K562 (cell line): Measurements from ENCODE around the gene DYNLT4. TPM values are rescaled to one million over a fixed set of nuclear protein-coding genes. Genes with fewer than 3 reads are reported as not detected.
A peak's percentile ranks its signal among the peaks of the same experiment; 100 is the strongest.

Source experiments
- BRD9 ChIP-seq: fragments of 450-650 bp; IDR thresholded peaks from 2 replicates; pipeline ENCODE4 v1.6.1; 2018; ENCODE audit warnings: low read depth; ENCODE audit not compliant: partially characterized antibody
- DDX20 ChIP-seq: fragments of 450-650 bp; IDR thresholded peaks from 2 replicates; pipeline ENCODE4 v1.6.1; 2016; ENCODE audit warnings: missing genetic modification characterization, low read depth, mild to moderate bottlenecking, missing compliant biosample characterization, moderate library complexity
- ESRRA ChIP-seq: fragments of 450-650 bp; IDR thresholded peaks from 2 replicates; pipeline ENCODE4 v1.6.1; 2014; ENCODE audit warnings: low read depth, mild to moderate bottlenecking, moderate library complexity, borderline replicate concordance
- IRF2 ChIP-seq: sonication (generic); formaldehyde crosslinking; IDR thresholded peaks from 2 replicates; pipeline ENCODE4 v1.8.1; 2022; ENCODE audit warnings: mild to moderate bottlenecking, missing genetic modification reagents
- KLF6 ChIP-seq: fragments of 250-450 bp; sonication (Bioruptor Pico); IDR thresholded peaks from 2 replicates; pipeline ENCODE4 v1.4.0; 2020; ENCODE audit warnings: mild to moderate bottlenecking, moderate library complexity, borderline replicate concordance
- NCOA4 ChIP-seq: fragments of 450-650 bp; IDR thresholded peaks from 2 replicates; pipeline ENCODE4 v1.6.1; 2018; ENCODE audit warnings: mild to moderate bottlenecking; ENCODE audit not compliant: partially characterized antibody
- PTBP1 ChIP-seq: fragments of 200-400 bp; formaldehyde crosslinking; IDR thresholded peaks from 2 replicates; pipeline ENCODE4 v1.6.1; 2017; ENCODE audit warnings: low read depth, low read length
- PURB ChIP-seq: sonication (generic); formaldehyde crosslinking; IDR thresholded peaks from 2 replicates; pipeline ENCODE4 v1.9.0; 2021; ENCODE audit warnings: low read depth, mild to moderate bottlenecking, missing genetic modification reagents
- RB1 ChIP-seq: fragments of 450-650 bp; IDR thresholded peaks from 2 replicates; pipeline ENCODE4 v1.6.1; 2017; ENCODE audit warnings: low read depth, mild to moderate bottlenecking
- RNF2 ChIP-seq: sonication (generic); IDR thresholded peaks from 2 replicates; pipeline ENCODE4 v1.6.1; 2016
- STAG1 ChIP-seq: sonication (generic); formaldehyde crosslinking; IDR thresholded peaks from 2 replicates; pipeline ENCODE4 v1.5.0; 2020; ENCODE audit warnings: missing genetic modification reagents, borderline replicate concordance
- TCF7L2 ChIP-seq: fragments of 150-350 bp; IDR thresholded peaks from 2 replicates; pipeline ENCODE4 v1.6.1; 2016; ENCODE audit warnings: low read depth, mild to moderate bottlenecking, low read length, moderate library complexity
- WHSC1 ChIP-seq: IDR thresholded peaks from one replicate; pipeline ENCODE4 v1.6.1; 2012; ENCODE audit warnings: low read length, control low read depth, inconsistent platforms
- ZNF75A ChIP-seq: fragments of 450-650 bp; formaldehyde crosslinking; IDR thresholded peaks from 2 replicates; pipeline ENCODE4 v1.4.0; 2020; ENCODE audit warnings: mild to moderate bottlenecking
- ZNF79 ChIP-seq: fragments of 250-450 bp; sonication (Bioruptor Pico); IDR thresholded peaks from 2 replicates; pipeline ENCODE4 v1.4.0; 2020; ENCODE audit warnings: low read depth, mild to moderate bottlenecking, moderate library complexity
- polyA plus RNA-seq, 8 experiments: library from polyadenylated mRNA; depleted of rRNA in 4 of 8; stranded (reverse) in 5 of 8; unstranded in 3 of 8; fragments of >200 nt; fragmentation: Nextera tagmentation in 2 of 8; fragmentation: Illumina TruSeq in 1 of 8; extraction: Ambion mirVana in 2 of 8; extraction: Trizol in 1 of 8; gene quantifications; 2 replicates each; pipeline versions ENCODE4 v1.2.1 to v1.2.3, GENCODE V29; 2011 to 2014; ENCODE audit warnings: inconsistent platforms in 1 of 8, missing spikeins in 1 of 8
- total RNA-seq, 7 experiments: library from RNA; depleted of rRNA in 6 of 7; stranded (reverse); fragments of >200 nt in 6 of 7; fragmentation: Illumina TruSeq in 2 of 7; extraction: Trizol in 2 of 7; gene quantifications; 2 replicates each; pipeline versions ENCODE4 v1.2.1 to v1.2.3, GENCODE V29; 2011 to 2021; ENCODE audit warnings: low replicate concordance in 1 of 7
- TF ChIP-seq, protein P1 (sequence below): fragments of 450-650 bp; IDR thresholded peaks from 2 replicates; pipeline ENCODE4 v1.6.1; 2016; ENCODE audit warnings: low read depth
- TF ChIP-seq, protein P2 (sequence below): fragments of 200-400 bp; formaldehyde crosslinking; IDR thresholded peaks from 2 replicates; pipeline ENCODE4 v1.6.1; 2017; ENCODE audit warnings: mild to moderate bottlenecking, low read depth, low read length, moderate library complexity

DYNLT4 gene
- total and polyA plus RNA-seq, 9 of the 15 experiments (the other 6 are each of a cell fraction or from before 2014, with no cell fraction given), result 0.29 to 0.73 TPM; not detected in 7

DNA sequence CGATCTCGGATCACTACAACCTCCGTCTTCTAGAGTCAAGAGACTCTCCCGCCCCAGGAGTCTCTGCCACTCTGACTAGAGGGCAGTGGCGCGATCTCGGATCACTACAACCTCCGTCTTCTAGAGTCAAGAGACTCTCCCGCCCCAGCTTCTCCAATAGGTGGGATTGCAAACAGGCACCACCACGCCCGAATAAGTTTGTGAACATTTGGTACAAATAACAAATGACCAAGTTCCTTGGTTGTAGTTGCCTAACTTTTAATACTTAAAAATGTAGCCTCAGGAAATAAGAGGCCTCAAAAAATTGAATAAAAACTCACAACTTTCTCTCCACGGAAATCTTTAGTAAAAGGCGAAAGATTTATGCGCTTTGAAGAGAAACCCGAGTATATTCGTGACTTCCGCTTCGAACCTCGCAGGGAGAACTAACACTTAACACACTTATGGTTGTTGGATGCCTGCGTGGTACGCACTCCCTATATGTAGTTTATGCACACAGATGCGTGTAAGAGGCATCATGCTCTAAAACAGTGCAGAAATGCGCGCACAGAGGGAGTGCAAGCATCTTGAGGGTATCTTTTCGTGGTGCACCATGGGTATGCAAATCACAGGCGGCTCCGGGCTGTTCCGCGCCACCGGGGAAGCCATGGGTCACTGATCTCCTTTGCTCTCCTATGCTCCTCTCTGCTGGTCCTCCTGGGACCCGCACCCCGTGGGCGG, 12.6 kb upstream of the DYNLT4 start (continued):
- no peak for TF ChIP-seq WHSC1
- TF ChIP-seq, protein P1, sequence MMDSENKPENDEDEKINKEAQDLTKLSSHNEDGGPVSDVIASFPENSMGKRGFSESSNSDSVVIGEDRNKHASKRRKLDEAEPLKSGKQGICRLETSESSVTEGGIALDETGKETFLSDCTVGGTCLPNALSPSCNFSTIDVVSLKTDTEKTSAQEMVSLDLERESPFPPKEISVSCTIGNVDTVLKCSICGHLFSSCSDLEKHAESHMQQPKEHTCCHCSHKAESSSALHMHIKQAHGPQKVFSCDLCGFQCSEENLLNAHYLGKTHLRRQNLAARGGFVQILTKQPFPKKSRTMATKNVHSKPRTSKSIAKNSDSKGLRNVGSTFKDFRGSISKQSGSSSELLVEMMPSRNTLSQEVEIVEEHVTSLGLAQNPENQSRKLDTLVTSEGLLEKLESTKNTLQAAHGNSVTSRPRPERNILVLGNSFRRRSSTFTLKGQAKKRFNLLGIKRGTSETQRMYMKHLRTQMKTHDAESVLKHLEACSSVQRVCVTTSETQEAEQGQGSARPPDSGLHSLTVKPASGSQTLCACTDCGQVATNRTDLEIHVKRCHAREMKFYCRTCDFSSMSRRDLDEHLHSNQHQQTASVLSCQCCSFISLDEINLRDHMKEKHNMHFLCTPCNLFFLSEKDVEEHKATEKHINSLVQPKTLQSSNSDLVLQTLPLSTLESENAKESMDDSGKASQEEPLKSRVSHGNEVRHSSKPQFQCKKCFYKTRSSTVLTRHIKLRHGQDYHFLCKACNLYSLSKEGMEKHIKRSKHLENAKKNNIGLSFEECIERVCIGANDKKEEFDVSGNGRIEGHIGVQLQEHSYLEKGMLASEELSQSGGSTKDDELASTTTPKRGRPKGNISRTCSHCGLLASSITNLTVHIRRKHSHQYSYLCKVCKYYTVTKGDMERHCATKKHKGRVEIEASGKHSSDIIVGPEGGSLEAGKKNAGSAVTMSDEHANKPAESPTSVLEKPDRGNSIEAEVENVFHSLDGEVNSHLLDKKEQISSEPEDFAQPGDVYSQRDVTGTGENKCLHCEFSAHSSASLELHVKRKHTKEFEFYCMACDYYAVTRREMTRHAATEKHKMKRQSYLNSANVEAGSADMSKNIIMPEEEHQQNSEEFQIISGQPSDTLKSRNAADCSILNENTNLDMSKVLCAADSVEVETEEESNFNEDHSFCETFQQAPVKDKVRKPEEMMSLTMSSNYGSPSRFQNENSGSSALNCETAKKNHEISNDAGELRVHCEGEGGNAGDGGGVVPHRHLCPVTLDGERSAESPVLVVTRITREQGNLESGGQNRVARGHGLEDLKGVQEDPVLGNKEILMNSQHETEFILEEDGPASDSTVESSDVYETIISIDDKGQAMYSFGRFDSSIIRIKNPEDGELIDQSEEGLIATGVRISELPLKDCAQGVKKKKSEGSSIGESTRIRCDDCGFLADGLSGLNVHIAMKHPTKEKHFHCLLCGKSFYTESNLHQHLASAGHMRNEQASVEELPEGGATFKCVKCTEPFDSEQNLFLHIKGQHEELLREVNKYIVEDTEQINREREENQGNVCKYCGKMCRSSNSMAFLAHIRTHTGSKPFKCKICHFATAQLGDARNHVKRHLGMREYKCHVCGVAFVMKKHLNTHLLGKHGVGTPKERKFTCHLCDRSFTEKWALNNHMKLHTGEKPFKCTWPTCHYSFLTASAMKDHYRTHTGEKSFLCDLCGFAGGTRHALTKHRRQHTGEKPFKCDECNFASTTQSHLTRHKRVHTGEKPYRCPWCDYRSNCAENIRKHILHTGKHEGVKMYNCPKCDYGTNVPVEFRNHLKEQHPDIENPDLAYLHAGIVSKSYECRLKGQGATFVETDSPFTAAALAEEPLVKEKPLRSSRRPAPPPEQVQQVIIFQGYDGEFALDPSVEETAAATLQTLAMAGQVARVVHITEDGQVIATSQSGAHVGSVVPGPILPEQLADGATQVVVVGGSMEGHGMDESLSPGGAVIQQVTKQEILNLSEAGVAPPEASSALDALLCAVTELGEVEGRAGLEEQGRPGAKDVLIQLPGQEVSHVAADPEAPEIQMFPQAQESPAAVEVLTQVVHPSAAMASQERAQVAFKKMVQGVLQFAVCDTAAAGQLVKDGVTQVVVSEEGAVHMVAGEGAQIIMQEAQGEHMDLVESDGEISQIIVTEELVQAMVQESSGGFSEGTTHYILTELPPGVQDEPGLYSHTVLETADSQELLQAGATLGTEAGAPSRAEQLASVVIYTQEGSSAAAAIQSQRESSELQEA, result no peak
- peak; percentile 26 for TF ChIP-seq BRD9
- TF ChIP-seq RNF2, result peak; percentile 100
- no peak for TF ChIP-seq PURB (CRISPR knock-in tag)
- TF ChIP-seq, protein P2, sequence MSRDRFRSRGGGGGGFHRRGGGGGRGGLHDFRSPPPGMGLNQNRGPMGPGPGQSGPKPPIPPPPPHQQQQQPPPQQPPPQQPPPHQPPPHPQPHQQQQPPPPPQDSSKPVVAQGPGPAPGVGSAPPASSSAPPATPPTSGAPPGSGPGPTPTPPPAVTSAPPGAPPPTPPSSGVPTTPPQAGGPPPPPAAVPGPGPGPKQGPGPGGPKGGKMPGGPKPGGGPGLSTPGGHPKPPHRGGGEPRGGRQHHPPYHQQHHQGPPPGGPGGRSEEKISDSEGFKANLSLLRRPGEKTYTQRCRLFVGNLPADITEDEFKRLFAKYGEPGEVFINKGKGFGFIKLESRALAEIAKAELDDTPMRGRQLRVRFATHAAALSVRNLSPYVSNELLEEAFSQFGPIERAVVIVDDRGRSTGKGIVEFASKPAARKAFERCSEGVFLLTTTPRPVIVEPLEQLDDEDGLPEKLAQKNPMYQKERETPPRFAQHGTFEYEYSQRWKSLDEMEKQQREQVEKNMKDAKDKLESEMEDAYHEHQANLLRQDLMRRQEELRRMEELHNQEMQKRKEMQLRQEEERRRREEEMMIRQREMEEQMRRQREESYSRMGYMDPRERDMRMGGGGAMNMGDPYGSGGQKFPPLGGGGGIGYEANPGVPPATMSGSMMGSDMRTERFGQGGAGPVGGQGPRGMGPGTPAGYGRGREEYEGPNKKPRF, result no peak
- no peak for TF ChIP-seq STAG1 (CRISPR knock-in tag)
- TF ChIP-seq DDX20 (tag), result no peak
- no peak for TF ChIP-seq TCF7L2
- TF ChIP-seq ZNF75A (CRISPR knock-in tag), result 0 out of 2 replicates have a peak, but pooled peaks have one; percentile 34
- TF ChIP-seq KLF6 (CRISPR knock-in tag), result peak; percentile 64; the same call in 1 of the 2 replicates
- TF ChIP-seq PTBP1, result peak; percentile 95; the same call in 1 of the 2 replicates
- no peak for TF ChIP-seq IRF2
- TF ChIP-seq ZNF79 (CRISPR knock-in tag), result peak; percentile 10; the same call in 1 of the 2 replicates
- TF ChIP-seq NCOA4, result peak; percentile 96
- peak; percentile 90 for TF ChIP-seq RB1
- peak; percentile 6; the same call in 1 of the 2 replicates for TF ChIP-seq ESRRA
